Fibroblast of peridontal ligament (primary cell): Measurements from ENCODE around the gene INO80B.
A peak's percentile ranks its signal among the peaks of the same experiment; 100 is the strongest.
"Not testable (repeated sequence)": the region's sequence is repeated elsewhere in the genome, so short reads cannot be mapped to it uniquely, and the experiment has no call there.

Experiments used
- DNase-seq: peaks from one replicate; pipeline ENCODE4 v3.0.0-alpha.2; 2010; ENCODE audit errors: extremely low read depth

The INO80B gene

GRCh38 chr2:74425523-74425922, 29.4 kb upstream of the INO80B start:
- no peak for DNase-seq

GRCh38 chr2:74426181-74426758, 28.6 kb upstream of the INO80B start:
- no peak for DNase-seq

GRCh38 chr2:74427551-74427950, 27.3 kb upstream of the INO80B start:
- no peak for DNase-seq

- no peak for DNase-seq
These were observed 26.2 kb upstream of the INO80B start for GRCh38 chr2:74428675-74429074.

DNA sequence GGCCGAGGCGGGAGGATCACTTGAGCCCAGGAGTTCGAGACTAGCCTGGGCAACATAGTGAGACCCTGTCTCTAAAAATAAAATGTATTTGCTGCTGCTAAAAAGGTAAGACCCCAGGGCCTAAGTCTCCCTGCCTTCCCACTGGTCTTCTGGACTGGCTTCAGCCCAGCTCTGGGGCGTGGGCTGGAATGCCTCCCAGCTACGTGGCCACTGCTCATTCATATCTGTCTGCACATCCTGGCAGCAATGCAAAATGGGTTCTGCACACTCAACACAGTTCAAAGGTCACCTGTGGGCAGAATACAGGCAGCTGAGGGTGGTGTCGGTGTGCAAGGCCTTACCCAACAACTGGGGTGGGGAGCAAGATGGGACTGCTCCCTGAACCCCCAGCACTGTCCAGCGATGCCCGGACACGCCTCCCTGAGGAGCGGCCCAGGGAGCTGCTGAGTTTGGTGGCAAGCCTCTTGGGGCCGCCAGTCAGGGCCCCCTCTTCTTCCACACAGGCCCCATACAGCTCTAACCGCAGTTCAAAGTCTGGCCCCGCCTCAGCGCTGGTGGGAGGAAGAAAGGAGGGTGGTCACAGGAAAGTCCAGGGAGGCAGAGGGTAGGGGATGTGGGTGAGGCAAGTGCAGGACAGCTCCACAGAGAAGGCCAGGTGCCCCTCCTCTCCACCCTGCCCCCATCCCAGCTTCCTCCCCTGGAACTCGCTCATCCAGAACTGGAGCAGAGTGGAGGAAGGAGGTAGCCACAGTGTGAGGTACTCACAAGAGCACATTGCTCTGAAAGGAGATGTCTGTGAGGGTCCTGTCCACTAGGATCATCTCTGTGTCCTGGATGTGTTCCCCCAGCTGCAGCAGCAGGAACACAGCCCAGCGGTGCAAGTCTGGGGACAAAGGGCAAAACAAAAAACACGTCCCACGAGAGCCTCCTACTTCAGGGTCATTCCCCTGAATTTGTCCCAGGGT, 25.1 kb upstream of the INO80B start:
- DNase-seq: no peak

- no peak for DNase-seq
These were observed 24.4 kb upstream of the INO80B start for GRCh38 chr2:74430502-74430901.

DNA sequence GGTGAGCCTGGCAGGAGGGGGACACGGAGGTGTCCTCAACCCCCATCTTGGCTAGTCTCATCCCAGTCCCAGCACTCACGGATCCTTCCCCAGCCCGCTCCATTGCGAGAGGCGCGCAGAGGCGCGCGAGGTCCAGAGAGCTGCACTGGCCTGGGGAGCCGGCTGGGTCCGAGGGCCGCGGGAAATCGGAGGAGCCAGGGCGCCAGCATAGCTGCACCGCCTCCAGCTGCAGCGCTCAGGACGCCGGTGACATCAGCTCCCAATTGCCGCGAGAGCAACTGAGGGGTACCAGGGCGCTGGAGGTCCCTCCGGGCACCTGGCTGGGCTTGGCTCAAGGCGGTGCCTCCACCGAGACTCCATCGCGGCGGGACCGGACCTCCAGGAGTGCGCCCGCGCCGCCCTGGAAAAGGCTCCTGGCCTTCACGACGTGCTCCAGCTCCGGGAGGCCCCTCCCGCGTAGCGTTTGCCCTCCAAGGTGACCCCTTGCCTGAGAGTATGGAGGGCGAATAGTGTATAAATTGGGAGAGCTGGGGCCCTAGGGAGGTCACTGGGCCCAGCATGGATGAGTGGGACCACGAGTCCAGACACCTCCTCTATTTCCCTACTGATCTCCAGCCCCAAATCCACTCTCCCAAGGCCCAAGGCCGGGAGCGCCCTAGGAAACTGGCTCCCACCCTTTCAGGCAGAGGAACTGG, 18.6 kb upstream of the INO80B start:
- DNase-seq: no peak

- DNase-seq: no peak
These were observed 17.8 kb upstream of the INO80B start for GRCh38 chr2:74436848-74437695.

DNA sequence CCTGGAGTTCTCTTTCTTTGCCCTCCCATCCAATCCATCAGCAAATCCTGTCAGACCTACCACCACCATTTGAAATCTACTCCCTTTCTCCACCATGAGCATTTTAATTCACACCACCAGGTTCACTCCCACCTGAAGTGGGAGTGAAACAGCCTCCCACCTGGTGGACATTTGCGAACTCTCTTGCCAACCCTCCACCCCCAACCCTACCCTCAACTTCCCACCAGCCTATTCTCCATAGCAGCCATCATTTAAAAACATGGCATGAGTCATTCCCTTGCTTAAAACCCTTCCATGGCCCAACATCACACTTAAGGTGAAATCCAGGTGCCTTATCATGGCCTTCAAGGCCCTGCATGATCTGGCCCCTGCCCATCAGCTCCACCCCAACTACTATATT, 16.6 kb upstream of the INO80B start:
- DNase-seq: no peak

- no peak for DNase-seq
These were observed 15.5 kb upstream of the INO80B start for GRCh38 chr2:74439373-74439772.

- peak; percentile 47 for DNase-seq
These were observed 15.0 kb upstream of the INO80B start for GRCh38 chr2:74439803-74440377.

GRCh38 chr2:74440378-74441169, 14.3 kb upstream of the INO80B start:
- DNase-seq: peak; percentile 69

GRCh38 chr2:74441170-74441689, 13.7 kb upstream of the INO80B start:
- DNase-seq: no peak

DNA sequence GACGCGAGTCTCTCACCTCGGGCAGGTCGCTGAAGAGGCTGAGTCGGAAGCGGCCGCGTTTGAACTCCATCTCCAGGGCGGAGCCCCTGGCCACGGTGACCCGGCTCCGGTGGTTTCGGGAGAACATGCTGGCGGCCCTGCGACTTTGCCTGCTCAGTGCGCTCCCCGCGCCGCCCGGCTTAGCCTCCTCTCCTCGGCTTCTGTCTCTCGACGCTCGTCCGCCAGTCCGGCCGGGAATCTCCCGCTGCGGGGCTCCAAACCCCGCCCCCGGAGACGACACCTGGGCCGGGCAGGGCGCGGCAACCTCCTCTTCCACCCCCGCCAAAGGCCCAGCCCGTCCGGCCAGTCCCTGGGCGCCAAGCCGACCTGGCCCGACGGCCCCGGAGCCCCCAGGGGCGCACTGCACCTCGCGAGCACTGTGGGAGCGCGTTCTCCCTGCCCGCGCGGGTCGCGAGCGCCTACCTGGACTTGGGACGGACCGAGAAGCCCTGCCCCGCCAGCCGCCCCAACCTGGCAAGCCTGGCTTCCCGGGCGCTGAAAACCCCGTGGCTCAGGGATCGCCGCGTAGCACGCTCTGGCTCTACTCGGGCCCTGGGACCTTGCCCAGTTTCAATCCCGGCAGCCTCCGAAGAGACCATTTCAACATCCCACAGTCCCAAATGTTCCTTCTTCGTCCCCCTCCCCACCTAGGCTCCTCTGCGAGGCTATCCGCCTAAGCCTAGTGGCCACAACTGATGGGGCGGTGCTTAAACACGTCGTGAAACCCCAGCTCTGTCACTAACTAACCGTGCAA, 13.0 kb upstream of the INO80B start, which contains the start of gene RTKN:
Gene RTKN, minus strand, starts transcription at position 248 of the 793 bp plus-strand sequence. Its CDS starts 121 bp downstream, at position 127.
- no peak for DNase-seq

GRCh38 chr2:74442483-74443297, 12.2 kb upstream of the INO80B start:
- DNase-seq: not testable (repeated sequence)

- DNase-seq: no peak
These were observed 10.2 kb upstream of the INO80B start for GRCh38 chr2:74444498-74445318.

GRCh38 chr2:74447230-74447999, 7.5 kb upstream of the INO80B start:
- DNase-seq: no peak
